ENCODE data around the gene TRIM69. TPM values are rescaled to one million over a fixed set of nuclear protein-coding genes. Genes with fewer than 3 reads are reported as not detected.
"Not testable (repeated sequence)": the region's sequence is repeated elsewhere in the genome, so short reads cannot be mapped to it uniquely, and the experiment has no call there.

TRIM69 gene
- total RNA-seq, 3 donors from 2014 or later = 9.8 to 15.5 (median 13.5) TPM

GRCh38 chr15:44775953-44776352, 39.6 kb downstream of the TRIM69 start:
- no peak for TF ChIP-seq POLR2A (IDR thresholded peaks at IDR 0.05)
- TF ChIP-seq POLR2AphosphoS5 (IDR thresholded peaks at IDR 0.05) = no peak
- no peak for TF ChIP-seq CTCF (IDR thresholded peaks at IDR 0.05)
- intact Hi-C loops (cut with DNase I; ENCODE audit: low total_unique reads) = no loop called here
- Histone ChIP-seq H3K27me3 (no peaks in the 10 kb centered on the region), H3K9me3 (peaks cover 3 to 5% of the 10 kb centered on the region in 2 donors), H3K4me3 (no peak overlapping the region), H3K36me3 (no peaks in the 10 kb centered on the region), H3K4me1 (no peaks in the 10 kb centered on the region), H3K27ac (no peak overlapping the region)
- no peak for DNase-seq (ENCODE audit: low spot score in 2 of 2)

DNA sequence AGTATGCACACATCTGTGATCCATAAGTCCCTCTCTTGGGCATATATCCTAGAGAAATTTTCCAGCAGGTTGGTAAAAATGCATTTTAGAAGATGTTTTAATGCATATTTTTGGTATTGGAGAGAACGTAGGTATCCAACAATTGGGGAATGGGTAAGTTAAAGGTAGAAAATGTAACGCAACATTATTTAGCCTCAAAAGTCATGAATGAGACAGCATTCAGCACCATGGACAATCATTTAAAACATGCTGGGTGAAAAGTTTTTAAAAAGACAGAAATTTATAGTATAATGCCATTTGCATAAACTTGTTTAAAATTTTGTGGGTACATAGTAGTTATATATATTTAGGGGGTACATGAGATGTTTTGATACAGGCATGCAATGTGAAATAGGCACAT, 43.4 kb downstream of the TRIM69 start:
- no peaks in the 10 kb centered on the region for H3K36me3 ChIP-seq
- TF ChIP-seq CTCF (IDR thresholded peaks at IDR 0.05) = no peak
- TF ChIP-seq POLR2A (IDR thresholded peaks at IDR 0.05) = no peak
- no peak for TF ChIP-seq POLR2AphosphoS5 (IDR thresholded peaks at IDR 0.05)
- intact Hi-C loops (cut with DNase I; ENCODE audit: low total_unique reads) = no loop called here
- H3K27ac ChIP-seq = no peak overlapping the region
- H3K9me3 ChIP-seq = no peaks in the 10 kb centered on the region
- no peak for DNase-seq (ENCODE audit: low spot score in 2 of 2)
- no peaks in the 10 kb centered on the region for H3K4me1 ChIP-seq
- H3K27me3 ChIP-seq = no peaks in the 10 kb centered on the region
- no peak overlapping the region for H3K4me3 ChIP-seq

DNA sequence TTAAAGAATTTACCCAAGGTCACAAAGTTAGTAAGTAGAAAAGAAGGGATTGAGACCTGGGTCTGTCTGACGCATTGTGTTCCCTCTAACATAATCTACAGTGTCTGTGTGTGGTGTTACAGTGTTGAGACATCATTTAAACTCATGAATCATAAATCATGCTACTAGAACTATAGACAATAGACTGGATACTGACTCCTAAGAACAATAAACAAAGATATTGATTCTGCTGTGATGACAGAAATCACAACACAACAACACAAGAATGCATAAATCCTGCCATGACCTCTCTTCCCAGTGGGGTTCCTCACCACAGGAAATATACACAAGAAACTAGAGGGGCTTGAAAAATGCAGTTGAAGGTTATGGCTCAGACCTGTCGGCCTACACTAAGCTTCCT, 44.3 kb downstream of the TRIM69 start:
- no peaks in the 10 kb centered on the region for H3K4me1 ChIP-seq
- H3K27ac ChIP-seq = no peak overlapping the region
- TF ChIP-seq POLR2AphosphoS5 (IDR thresholded peaks at IDR 0.05) = no peak
- no peak for TF ChIP-seq CTCF (IDR thresholded peaks at IDR 0.05)
- no peak for TF ChIP-seq POLR2A (IDR thresholded peaks at IDR 0.05)
- intact Hi-C loops (cut with DNase I; ENCODE audit: low total_unique reads) = no loop called here
- no peaks in the 10 kb centered on the region for H3K27me3 ChIP-seq
- no peaks in the 10 kb centered on the region for H3K36me3 ChIP-seq
- no peak for DNase-seq (ENCODE audit: low spot score in 2 of 2)
- no peaks in the 10 kb centered on the region for H3K9me3 ChIP-seq
- H3K4me3 ChIP-seq = no peak overlapping the region

DNA sequence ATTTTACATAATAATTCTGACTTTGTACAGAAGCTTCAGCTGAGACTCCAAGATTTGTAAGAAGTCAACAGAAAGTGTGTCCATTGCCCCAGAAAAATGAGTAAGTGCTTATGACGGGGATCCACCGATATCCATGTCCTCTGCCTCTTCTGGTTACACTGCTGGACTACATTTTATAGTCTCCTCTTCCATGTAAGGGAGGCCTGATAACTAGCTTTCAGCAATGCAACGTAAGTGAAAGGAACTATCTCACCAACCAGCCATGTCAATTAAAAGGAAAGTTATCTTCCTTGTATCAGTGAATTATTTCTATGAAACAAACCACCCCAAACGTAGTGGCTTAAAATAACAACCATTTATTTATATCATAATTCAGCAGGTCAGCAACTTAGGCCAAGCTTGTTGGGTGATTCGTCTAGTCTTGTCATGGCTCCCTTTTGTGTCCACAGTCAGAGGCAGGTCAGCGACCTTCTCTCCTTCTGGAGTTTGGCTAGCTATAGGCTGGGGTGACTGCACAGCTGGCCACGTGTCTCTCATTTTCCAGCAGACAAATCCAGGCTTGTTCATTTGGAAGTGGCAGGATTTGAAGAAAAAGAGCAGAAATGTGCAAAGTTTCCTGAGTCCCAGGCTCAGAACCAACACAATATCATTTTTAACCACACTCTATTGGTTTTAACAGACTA, 44.9 kb downstream of the TRIM69 start:
- TF ChIP-seq CTCF (IDR thresholded peaks at IDR 0.05) = no peak
- TF ChIP-seq POLR2AphosphoS5 (IDR thresholded peaks at IDR 0.05) = no peak
- no peak for TF ChIP-seq POLR2A (IDR thresholded peaks at IDR 0.05)
- no peak for DNase-seq (ENCODE audit: low spot score in 2 of 2)
- H3K27ac ChIP-seq = no peak overlapping the region

DNA sequence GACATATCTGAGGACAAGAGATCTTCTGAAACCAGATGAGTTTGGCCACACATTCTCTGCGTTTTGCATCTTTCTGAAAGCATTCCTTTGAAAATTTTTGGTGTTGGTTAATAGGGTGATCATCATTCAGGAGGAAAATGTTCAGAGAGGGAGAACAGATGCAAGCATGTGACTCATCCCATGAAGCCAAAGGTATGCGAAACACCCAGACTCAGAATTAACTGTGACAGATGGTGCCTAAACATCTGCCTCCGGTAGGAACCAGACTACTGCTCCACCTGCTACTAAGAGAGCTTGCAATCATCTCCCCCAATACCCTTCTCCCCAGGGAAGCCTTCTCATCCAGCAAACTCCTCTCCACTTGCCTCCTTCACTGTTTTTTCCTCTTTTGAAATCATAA, 46.2 kb downstream of the TRIM69 start:
- no peak for TF ChIP-seq POLR2A (IDR thresholded peaks at IDR 0.05)
- no peak for TF ChIP-seq POLR2AphosphoS5 (IDR thresholded peaks at IDR 0.05)
- TF ChIP-seq CTCF (IDR thresholded peaks at IDR 0.05) = no peak
- intact Hi-C loops (cut with DNase I; ENCODE audit: low total_unique reads) = no loop called here
- Histone ChIP-seq H3K9me3 (no peaks in the 10 kb centered on the region), H3K27ac (no peak overlapping the region), H3K36me3 (no peaks in the 10 kb centered on the region), H3K27me3 (no peaks in the 10 kb centered on the region), H3K4me3 (no peak overlapping the region), H3K4me1 (no peaks in the 10 kb centered on the region)
- no peak for DNase-seq (ENCODE audit: low spot score in 2 of 2)

More for the DNA sequence above, 44.9 kb downstream of the TRIM69 start:
- no peaks in the 10 kb centered on the region for H3K9me3 ChIP-seq
- H3K4me1 ChIP-seq = no peaks in the 10 kb centered on the region
- H3K36me3 ChIP-seq = no peaks in the 10 kb centered on the region
- no peaks in the 10 kb centered on the region for H3K27me3 ChIP-seq
- intact Hi-C loops (cut with DNase I; ENCODE audit: low total_unique reads) = no loop called here
- no peak overlapping the region for H3K4me3 ChIP-seq

- H3K9me3 ChIP-seq; DNase-seq (ENCODE audit: low spot score in 2 of 2); H3K27me3 ChIP-seq; intact Hi-C loops (cut with DNase I; ENCODE audit: low total_unique reads); H3K4me1 ChIP-seq; H3K36me3 ChIP-seq: not testable (repeated sequence)
- peak overlapping the region; percentile 78 to 93 for H3K27ac ChIP-seq
- peak overlapping the region; percentile 60 to 77 (median 74) for H3K4me3 ChIP-seq
Observed at GRCh38 chr15:44784918-44785274, 48.6 kb downstream of the TRIM69 start.
